Mucosa of descending colon (tissue), 3 donors: ENCODE results near the gene DNAH10. TPM values are rescaled to one million over a fixed set of nuclear protein-coding genes. Genes with fewer than 3 reads are reported as not detected.

ENCODE experiments used
- ATAC-seq: fragments of 200-7000 bp; cut with Tn5 transposase; one replicate; pipeline ENCODE4 v1.9.1; 2020; ENCODE audit warnings: mild to moderate bottlenecking, moderate library complexity
- DNase-seq, 3 donors: peaks; one replicate each; pipeline ENCODE4 v3.0.0-alpha.2; 2020
- H3K36me3 ChIP-seq: fragments of 200-600 bp; one replicate; pipeline ENCODE4 v1.8.0; 2021; ENCODE audit warnings: low read depth, mild to moderate bottlenecking
- H3K4me1 ChIP-seq: fragments of 200-600 bp; one replicate; pipeline ENCODE4 v1.8.0; 2021; ENCODE audit warnings: low read depth, mild to moderate bottlenecking
- H3K4me3 ChIP-seq: fragments of 200-600 bp; one replicate; pipeline ENCODE4 v1.8.0; 2021; ENCODE audit warnings: mild to moderate bottlenecking
- H3K9me3 ChIP-seq: fragments of 200-600 bp; one replicate; pipeline ENCODE4 v1.8.0; 2021; ENCODE audit warnings: mild to moderate bottlenecking
- CTCF ChIP-seq: fragments of 200-600 bp; IDR thresholded peaks from one replicate; pipeline ENCODE4 v1.8.0; 2022; ENCODE audit warnings: antibody characterized with exemption, mild to moderate bottlenecking
- intact Hi-C, 2 donors: fragments of 100-400 bp; cut with DNase I in 1 of 2; cut with micrococcal nuclease in 1 of 2; formaldehyde crosslinking; loops; one replicate each; pipeline versions ENCODE4 v1.11.0 to v1.11.1; 2022; cut with DNase I, micrococcal nuclease
- total RNA-seq, 3 donors: library from RNA; stranded (reverse); fragmentation: NEBNext Ultra II Directional in 2 of 3; extraction: Animal tissue kit (Norgen Biotek cat#: 25700) in 2 of 3; gene quantifications; one replicate each; pipeline versions ENCODE4 v1.2.1 to v1.2.4, GENCODE V29; 2021 to 2023
- donor health status: DM: no; HTN: no; CAD: no; lungs with moderate emphysema.
- donor health status: DM: no; HTN: no; CAD: no.
- donor health status: DM: no; HTN: yes; CAD: no.

Gene DNAH10
- total RNA-seq, 3 donors from 2014 or later = 0.29 to 0.63 (median 0.29) TPM

- no peaks in the 10 kb centered on the region for H3K9me3 ChIP-seq
- intact Hi-C loops = no loop called here
- DNase-seq (no peak), ATAC-seq (no peak)
- H3K4me1 ChIP-seq = no peaks in the 10 kb centered on the region
- H3K36me3 ChIP-seq = no peaks in the 10 kb centered on the region
- no peak for TF ChIP-seq CTCF
- H3K4me3 ChIP-seq = no peak overlapping the region
Measured at GRCh38 chr12:123798518-123798917, 36.4 kb downstream of the DNAH10 start.

GRCh38 chr12:123799227-123799626 is 37.1 kb downstream of the DNAH10 start:
- Histone ChIP-seq H3K36me3 (no peaks in the 10 kb centered on the region), H3K4me1 (no peaks in the 10 kb centered on the region), H3K9me3 (no peaks in the 10 kb centered on the region), H3K4me3 (no peak overlapping the region)
- no peak for TF ChIP-seq CTCF
- intact Hi-C loops = no loop called here
- DNase-seq = no peak
- no peak for ATAC-seq

- intact Hi-C loops = no loop called here
- no peaks in the 10 kb centered on the region for H3K9me3 ChIP-seq
- no peaks in the 10 kb centered on the region for H3K4me1 ChIP-seq
- H3K36me3 ChIP-seq = no peaks in the 10 kb centered on the region
- no peak for TF ChIP-seq CTCF
- ATAC-seq (no peak), DNase-seq (no peak)
- no peak overlapping the region for H3K4me3 ChIP-seq
Measured at GRCh38 chr12:123801573-123802178, 39.6 kb downstream of the DNAH10 start.

- Histone ChIP-seq H3K4me1 (no peaks in the 10 kb centered on the region), H3K9me3 (no peaks in the 10 kb centered on the region), H3K4me3 (no peak overlapping the region), H3K36me3 (no peaks in the 10 kb centered on the region)
- DNase-seq (no peak), ATAC-seq (no peak)
- no peak for TF ChIP-seq CTCF
- intact Hi-C loops = no loop called here
Measured at GRCh38 chr12:123805173-123805572, 43.1 kb downstream of the DNAH10 start.

- DNase-seq (no peak), ATAC-seq (no peak)
- Histone ChIP-seq H3K4me3 (no peak overlapping the region), H3K36me3 (no peaks in the 10 kb centered on the region), H3K4me1 (no peaks in the 10 kb centered on the region), H3K9me3 (no peaks in the 10 kb centered on the region)
- TF ChIP-seq CTCF = no peak
- intact Hi-C loops = no loop called here
Measured at GRCh38 chr12:123807002-123807401, 44.9 kb downstream of the DNAH10 start.

- ATAC-seq = no peak
- DNase-seq = no peak
- intact Hi-C loops = no loop called here
- no peak for TF ChIP-seq CTCF
- Histone ChIP-seq H3K4me1 (no peaks in the 10 kb centered on the region), H3K36me3 (no peaks in the 10 kb centered on the region), H3K4me3 (no peak overlapping the region), H3K9me3 (no peaks in the 10 kb centered on the region)
Measured at GRCh38 chr12:123807670-123808069, 45.6 kb downstream of the DNAH10 start.
